ENCODE measurements around the gene SYT9.

The SYT9 gene

GRCh38 chr11:7480113-7480512, 228.4 kb downstream of the SYT9 start:
- no peak for DNase-seq

GRCh38 chr11:7484131-7484530, 232.4 kb downstream of the SYT9 start:
- DNase-seq, result no peak

GRCh38 chr11:7484645-7485044, 232.9 kb downstream of the SYT9 start:
- DNase-seq, result no peak

- DNase-seq, result no peak
Observed at GRCh38 chr11:7485186-7486097, 233.7 kb downstream of the SYT9 start, which contains the start of gene OLFML1. TSS of gene OLFML1 (plus strand) at chr11:7485506. CDS start at chr11:7485876, 370 bp downstream.

- no peak for DNase-seq
Observed at GRCh38 chr11:7486098-7486780, 234.5 kb downstream of the SYT9 start.

GRCh38 chr11:7486781-7487140, 235.1 kb downstream of the SYT9 start:
- no peak for DNase-seq

GRCh38 chr11:7487360-7487759, 235.7 kb downstream of the SYT9 start:
- DNase-seq, result no peak

- DNase-seq, result no peak
Observed at GRCh38 chr11:7488681-7489080, 237.0 kb downstream of the SYT9 start.

GRCh38 chr11:7489376-7489775, 237.7 kb downstream of the SYT9 start:
- DNase-seq, result no peak

GRCh38 chr11:7490054-7490453, 238.3 kb downstream of the SYT9 start:
- no peak for DNase-seq

- DNase-seq, result no peak
Observed at GRCh38 chr11:7490535-7490934, 238.8 kb downstream of the SYT9 start.

- no peak for DNase-seq
Observed at GRCh38 chr11:7492253-7492652, 240.5 kb downstream of the SYT9 start.

- DNase-seq, result no peak
Observed at GRCh38 chr11:7493670-7494069, 242.0 kb downstream of the SYT9 start.

GRCh38 chr11:7494086-7494745, 242.5 kb downstream of the SYT9 start:
- no peak for DNase-seq

GRCh38 chr11:7495882-7496551, 244.3 kb downstream of the SYT9 start:
- DNase-seq, result no peak

- DNase-seq, result no peak
Observed at GRCh38 chr11:7498193-7498592, 246.5 kb downstream of the SYT9 start.

- no peak for DNase-seq
Observed at GRCh38 chr11:7499081-7499480, 247.4 kb downstream of the SYT9 start.

GRCh38 chr11:7500251-7500650, 248.5 kb downstream of the SYT9 start:
- no peak for DNase-seq

GRCh38 chr11:7501251-7501650, 249.5 kb downstream of the SYT9 start:
- no peak for DNase-seq

GRCh38 chr11:7501894-7502293, 250.2 kb downstream of the SYT9 start:
- no peak for DNase-seq

- DNase-seq, result no peak
Observed at GRCh38 chr11:7506243-7506642, 254.5 kb downstream of the SYT9 start.

- DNase-seq, result no peak
Observed at GRCh38 chr11:7508087-7508486, 256.4 kb downstream of the SYT9 start.

GRCh38 chr11:7509966-7510365, 258.3 kb downstream of the SYT9 start:
- no peak for DNase-seq
